HCT116 (cell line): ENCODE results near the gene OSCAR. TPM values are rescaled to one million over a fixed set of nuclear protein-coding genes. Genes with fewer than 3 reads are reported as not detected.

ENCODE experiments used
- ATAC-seq: fragments of 200-7000 bp; cut with Tn5 transposase; 2 replicates; pipeline ENCODE4 v1.9.1; 2020; ENCODE audit warnings: mild to moderate bottlenecking, moderate library complexity
- BruUV-seq: library from RNA; stranded (reverse); fragments of 400-500 nt; replicated peaks from 2 replicates; lab custom pipeline; 2021; lab: Mats Ljungman, UMichigan
- CTCF ChIA-PET: fragments of 300-600 bp; sonication (Branson Sonifier 250); formaldehyde crosslinking; loops from one replicate; lab custom pipeline; 2021; ENCODE audit warnings: antibody characterized with exemption; lab: Charles Lee
- POLR2A ChIA-PET: fragments of 300-600, 350-600 bp; sonication (Branson Sonifier 250); formaldehyde crosslinking; loops from one replicate; lab custom pipeline; 2021; ENCODE audit warnings: antibody characterized with exemption; lab: Charles Lee
- RAD21 ChIA-PET, 2 experiments: fragments of 300-600 bp; sonication (Branson Sonifier 250); formaldehyde crosslinking; loops; one replicate each; lab custom pipeline; 2023; ENCODE audit warnings: low total read pairs in 2 of 2; ENCODE audit not compliant: uncharacterized antibody in 2 of 2, unreplicated experiment in 2 of 2, low non-redundant PET in 1 of 2; lab: Charles Lee
- DNase-seq: peaks from one replicate; pipeline ENCODE4 v3.0.0-alpha.2; 2010; ENCODE audit warnings: low read depth, low spot score
- H2AFZ ChIP-seq: fragments of 200-600 bp; shearing (Covaris generic), sonication (generic); 2 replicates; pipeline ENCODE4 v1.6.1; 2017; ENCODE audit warnings: low read depth, mixed run types, mixed read lengths, antibody characterized with exemption, low read length; ENCODE audit not compliant: poor library complexity, severe bottlenecking
- H3K27ac ChIP-seq: 2 replicates; pipeline ENCODE4 v1.5.1; 2012; ENCODE audit warnings: low read depth, low read length
- H3K27me3 ChIP-seq: fragments of 200-600 bp; sonication (generic); 2 replicates; pipeline ENCODE4 v1.6.1; 2016; ENCODE audit warnings: mixed run types, low read length, mixed read lengths; ENCODE audit not compliant: insufficient read depth
- H3K36me3 ChIP-seq, 2 experiments: fragments of 200-500 bp in 1 of 2; fragments of 200-600 bp in 1 of 2; sonication (Bioruptor generic) in 1 of 2; sonication (generic) in 1 of 2; 2 replicates each; pipeline versions ENCODE4 v1.5.1 to v1.6.1; 2014 to 2016; ENCODE audit warnings: low read length in 2 of 2, inconsistent platforms in 1 of 2, mixed read lengths in 1 of 2, mixed run types in 1 of 2; ENCODE audit not compliant: insufficient read depth in 2 of 2, control insufficient read depth in 1 of 2
- H3K4me1 ChIP-seq, 2 experiments: fragments of 200-600 bp in 1 of 2; sonication (generic) in 1 of 2; 2 replicates each; pipeline versions ENCODE4 v1.5.1 to v1.6.1; 2012 to 2017; ENCODE audit warnings: low read length in 2 of 2, inconsistent platforms in 1 of 2, mild to moderate bottlenecking in 1 of 2, mixed read lengths in 1 of 2, mixed run types in 1 of 2, moderate library complexity in 1 of 2; ENCODE audit not compliant: insufficient read depth in 2 of 2, control insufficient read depth in 1 of 2
- H3K4me2 ChIP-seq: fragments of 200-600 bp; sonication (generic); 2 replicates; pipeline ENCODE4 v1.6.1; 2017; ENCODE audit warnings: mixed run types, low read length, mixed read lengths
- H3K4me3 ChIP-seq, 2 experiments: fragments of 200-600 bp in 1 of 2; sonication (generic) in 1 of 2; replicated peaks in 1 of 2; 2 replicates each; pipeline ENCODE4 v1.5.1; 2011 to 2016; ENCODE audit warnings: low read length in 2 of 2, control low read depth in 1 of 2, low read depth in 1 of 2, mild to moderate bottlenecking in 1 of 2, mixed read lengths in 1 of 2, mixed run types in 1 of 2
- H3K79me2 ChIP-seq: fragments of 200-600 bp; sonication (generic); 2 replicates; pipeline ENCODE4 v1.6.1; 2017; ENCODE audit warnings: mild to moderate bottlenecking, mixed run types, low read length, moderate library complexity, mixed read lengths; ENCODE audit not compliant: insufficient read depth
- H3K9ac ChIP-seq: fragments of 200-600 bp; sonication (generic); 2 replicates; pipeline ENCODE4 v1.6.1; 2016; ENCODE audit warnings: low read length, mixed read lengths
- H3K9me2 ChIP-seq: fragments of 200-600 bp; sonication (generic), shearing (Covaris generic); 2 replicates; pipeline ENCODE4 v1.6.1; 2017; ENCODE audit warnings: mixed run types, mild to moderate bottlenecking, moderate library complexity; ENCODE audit not compliant: insufficient read depth
- H3K9me3 ChIP-seq, 2 experiments: fragments of 200-500 bp in 1 of 2; fragments of 200-600 bp in 1 of 2; sonication (Bioruptor generic) in 1 of 2; sonication (generic) in 1 of 2; 2 replicates each; pipeline ENCODE4 v1.6.1; 2014 to 2017; ENCODE audit warnings: low read length in 2 of 2, mixed read lengths in 2 of 2, inconsistent platforms in 1 of 2, low read depth in 1 of 2, mild to moderate bottlenecking in 1 of 2, mixed run types in 1 of 2, moderate library complexity in 1 of 2; ENCODE audit not compliant: control insufficient read depth in 1 of 2, insufficient read depth in 1 of 2
- H4K20me1 ChIP-seq: fragments of 200-600 bp; sonication (generic), shearing (Covaris generic); 2 replicates; pipeline ENCODE4 v1.6.1; 2017; ENCODE audit warnings: mixed run types, mild to moderate bottlenecking, moderate library complexity; ENCODE audit not compliant: insufficient read depth
- ATF3 ChIP-seq: IDR thresholded peaks from 2 replicates; pipeline ENCODE4 v1.6.1; 2012
- CBX3 ChIP-seq: IDR thresholded peaks from 2 replicates; pipeline ENCODE4 v1.6.1; 2012; ENCODE audit warnings: low read depth
- CEBPB ChIP-seq: IDR thresholded peaks from 2 replicates; pipeline ENCODE4 v1.6.1; 2012; ENCODE audit warnings: low read depth
- CTCF ChIP-seq, 3 experiments: fragments of 200-600 bp in 1 of 3; sonication (generic) in 1 of 3; IDR thresholded peaks in 2 of 3; conservative IDR thresholded peaks in 1 of 3; 2 replicates each; pipeline ENCODE4 v1.5.1; 2012 to 2017; ENCODE audit warnings: low read depth in 2 of 3, low read length in 2 of 3, antibody characterized with exemption in 1 of 3, borderline replicate concordance in 1 of 3, control low read depth in 1 of 3, mild to moderate bottlenecking in 1 of 3, mixed read lengths in 1 of 3, mixed run types in 1 of 3, moderate library complexity in 1 of 3; ENCODE audit not compliant: insufficient read depth in 1 of 3
- EGR1 ChIP-seq: IDR thresholded peaks from 2 replicates; pipeline ENCODE4 v1.6.1; 2012; ENCODE audit warnings: low read depth
- ELF1 ChIP-seq: IDR thresholded peaks from 2 replicates; pipeline ENCODE4 v1.6.1; 2012; ENCODE audit warnings: low read depth, borderline replicate concordance
- EZH2phosphoT487 ChIP-seq: fragments of 200-600 bp; IDR thresholded peaks from 2 replicates; pipeline ENCODE4 v1.6.1; 2018; ENCODE audit warnings: antibody characterized with exemption, borderline replicate concordance
- FOSL1 ChIP-seq: IDR thresholded peaks from 2 replicates; pipeline ENCODE4 v1.6.1; 2012; ENCODE audit warnings: low read depth
- JUND ChIP-seq: IDR thresholded peaks from 2 replicates; pipeline ENCODE4 v1.6.1; 2012
- POLR2A ChIP-seq: IDR thresholded peaks from 2 replicates; pipeline ENCODE4 v1.7.0; 2011; ENCODE audit warnings: borderline replicate concordance; ENCODE audit not compliant: insufficient read depth, insufficient read length; ENCODE audit errors: extremely low read depth
- POLR2AphosphoS5 ChIP-seq: IDR thresholded peaks from 2 replicates; pipeline ENCODE4 v1.6.1; 2011; ENCODE audit warnings: mild to moderate bottlenecking, low read depth, low read length, moderate library complexity
- RAD21 ChIP-seq: IDR thresholded peaks from 2 replicates; pipeline ENCODE4 v1.6.1; 2012; ENCODE audit warnings: low read depth, mild to moderate bottlenecking
- REST ChIP-seq: IDR thresholded peaks from 2 replicates; pipeline ENCODE4 v1.6.1; 2012; ENCODE audit warnings: low read depth
- SIN3A ChIP-seq: IDR thresholded peaks from 2 replicates; pipeline ENCODE4 v1.6.1; 2012; ENCODE audit warnings: low read depth
- SP1 ChIP-seq: IDR thresholded peaks from 2 replicates; pipeline ENCODE4 v1.6.1; 2012; ENCODE audit warnings: low read depth
- TCF7L2 ChIP-seq: IDR thresholded peaks from 2 replicates; pipeline ENCODE4 v1.7.0; 2011; ENCODE audit warnings: borderline replicate concordance, inconsistent platforms; ENCODE audit not compliant: insufficient read depth, insufficient read length; ENCODE audit errors: extremely low read depth
- YY1 ChIP-seq: IDR thresholded peaks from 2 replicates; pipeline ENCODE4 v1.6.1; 2011; ENCODE audit warnings: low read length, low read depth, moderate library complexity, mild to moderate bottlenecking; ENCODE audit not compliant: insufficient replicate concordance; ENCODE audit errors: extremely low read depth
- ZFX ChIP-seq: fragments of 450-650 bp; IDR thresholded peaks from 2 replicates; pipeline ENCODE4 v1.6.1; 2017
- intact Hi-C: fragments of 100-400 bp; cut with micrococcal nuclease; formaldehyde crosslinking; loops from 2 replicates; pipeline ENCODE4 v1.10.0; 2022
- total RNA-seq: library from RNA; stranded (reverse); gene quantifications from one replicate; pipeline ENCODE4 v1.2.1, GENCODE V29; 2021; ENCODE audit not compliant: unreplicated experiment

OSCAR gene
- total RNA-seq, 1 experiment from 2014 or later: 0.59 TPM

GRCh38 chr19:54047616-54048015, 53.0 kb downstream of the OSCAR start (continued):
- no peak for TF ChIP-seq YY1

- POLR2A ChIA-PET: no interaction called here
- intact Hi-C loops: no loop called here
- no peaks in the 10 kb centered on the region for H3K9me3 ChIP-seq
- H3K9me2 ChIP-seq: no peaks in the 10 kb centered on the region
- no peaks in the 10 kb centered on the region for H3K36me3 ChIP-seq
- DNase-seq (no peak), ATAC-seq (no peak)
- peaks cover 17% of the 10 kb centered on the region; the same call in 1 of the 2 replicates for H3K27me3 ChIP-seq
- peaks cover 0 to 9% of the 10 kb centered on the region in 2 experiments; a peak in 2 of 4 replicates for H3K4me1 ChIP-seq
- no peaks in the 10 kb centered on the region for H3K79me2 ChIP-seq
- H3K27ac ChIP-seq: no peak overlapping the region
- TF ChIP-seq RAD21 (no peak), SIN3A (no peak), ATF3 (no peak), JUND (no peak), EZH2phosphoT487 (no peak), CEBPB (no peak), FOSL1 (no peak), TCF7L2 (no peak), SP1 (no peak), POLR2A (no peak), ELF1 (no peak), ZFX (no peak), POLR2AphosphoS5 (no peak), CTCF (IDR thresholded peaks at IDR 0.05 in 2 of 3, conservative IDR thresholded peaks at IDR 0.05 in 1 of 3; ENCODE audit: borderline replicate concordance in 1 of 3, insufficient read depth in 1 of 3, low read depth in 2 of 3, low read length in 2 of 3) (no peak), EGR1 (no peak), CBX3 (no peak), REST (no peak), YY1 (no peak)
- no peak overlapping the region for H3K4me2 ChIP-seq
- no peak overlapping the region for H2AFZ ChIP-seq
- no TSS peak for BruUV-seq
- H4K20me1 ChIP-seq: no peaks in the 10 kb centered on the region
- RAD21 ChIA-PET: no interaction called here
- H3K4me3 ChIP-seq: no peak overlapping the region
- CTCF ChIA-PET: no interaction called here
- H3K9ac ChIP-seq: no peak overlapping the region
Measured at GRCh38 chr19:54045771-54046170, 54.8 kb downstream of the OSCAR start.
